HG03280 (cell line): ENCODE data around the gene SOWAHB.

Source experiments
- ATAC-seq: cut with Tn5 transposase; IDR thresholded peaks from one replicate; pipeline ENCODE4 v1.9.1; 2021; ENCODE audit warnings: mild to moderate bottlenecking, moderate library complexity; ENCODE audit not compliant: unreplicated experiment

SOWAHB gene, protein sequence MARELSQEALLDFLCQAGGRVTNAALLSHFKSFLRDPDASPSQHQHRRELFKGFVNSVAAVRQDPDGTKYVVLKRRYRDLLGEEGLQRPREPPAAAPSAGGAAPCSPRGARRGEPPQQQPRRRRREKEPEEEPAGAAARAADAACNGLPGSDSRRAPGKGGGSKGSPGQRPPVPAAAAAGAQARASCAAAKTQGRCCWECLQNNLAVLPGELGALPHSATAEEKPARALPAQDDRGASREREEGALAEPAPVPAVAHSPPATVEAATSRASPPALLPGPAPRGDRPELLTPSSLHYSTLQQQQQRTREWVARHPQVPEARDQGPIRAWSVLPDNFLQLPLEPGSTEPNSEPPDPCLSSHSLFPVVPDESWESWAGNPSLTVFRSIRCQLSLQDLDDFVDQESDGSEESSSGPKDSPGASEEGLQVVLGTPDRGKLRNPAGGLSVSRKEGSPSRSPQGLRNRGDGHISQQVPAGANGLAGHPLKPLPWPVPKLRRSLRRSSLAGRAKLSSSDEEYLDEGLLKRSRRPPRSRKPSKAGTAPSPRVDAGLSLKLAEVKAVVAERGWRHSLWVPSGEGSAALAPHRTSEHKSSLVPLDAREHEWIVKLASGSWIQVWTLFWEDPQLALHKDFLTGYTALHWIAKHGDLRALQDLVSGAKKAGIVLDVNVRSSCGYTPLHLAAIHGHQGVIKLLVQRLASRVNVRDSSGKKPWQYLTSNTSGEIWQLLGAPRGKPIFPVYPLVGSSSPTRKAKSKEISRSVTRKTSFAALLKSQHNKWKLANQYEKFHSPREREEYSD

GRCh38 chr4:76897536-76898384, at the start of gene SOWAHB:
Gene SOWAHB (minus strand): TSS chr4:76898144. CDS start chr4:76897849, 295 bp downstream.
- ATAC-seq = peak; percentile 49

DNA sequence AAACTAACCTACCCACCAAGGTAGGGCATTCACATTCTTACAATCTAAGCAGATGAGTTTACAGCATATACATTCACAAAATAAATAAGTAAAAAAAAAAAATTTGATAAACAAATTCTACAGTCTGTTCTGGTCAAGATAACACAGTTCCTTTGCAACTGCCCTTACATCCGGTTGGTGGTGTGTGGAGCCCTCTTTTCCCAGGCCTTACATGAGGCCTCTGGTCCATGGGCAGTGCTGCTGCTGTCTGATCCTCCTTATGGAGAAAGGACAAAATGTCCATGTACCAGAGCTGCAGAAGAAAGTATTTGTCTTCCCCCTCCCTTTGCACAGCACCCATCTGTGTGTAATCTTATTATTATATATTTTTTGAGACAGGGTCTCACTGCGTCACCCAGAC, 49.4 kb upstream of the SOWAHB start:
- no peak for ATAC-seq

DNA sequence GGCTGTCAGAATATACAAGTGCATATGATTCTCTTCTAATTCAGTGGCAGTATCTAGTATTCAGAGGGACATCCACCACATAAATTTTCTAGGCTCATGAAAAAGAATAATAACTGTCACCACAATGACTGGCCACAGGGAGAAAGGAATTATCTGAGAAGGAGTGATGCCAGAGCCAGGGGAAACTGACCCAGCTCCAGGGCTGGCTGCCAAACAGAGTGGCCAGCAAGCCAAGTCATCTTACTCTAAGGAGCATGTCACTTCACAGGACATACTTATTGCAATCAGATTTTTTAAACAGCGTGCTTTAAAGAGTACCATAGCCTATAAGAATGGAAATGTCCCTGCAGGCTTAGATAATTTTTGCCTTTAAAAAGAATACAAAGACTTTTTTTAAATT, 45.8 kb upstream of the SOWAHB start:
- no peak for ATAC-seq

DNA sequence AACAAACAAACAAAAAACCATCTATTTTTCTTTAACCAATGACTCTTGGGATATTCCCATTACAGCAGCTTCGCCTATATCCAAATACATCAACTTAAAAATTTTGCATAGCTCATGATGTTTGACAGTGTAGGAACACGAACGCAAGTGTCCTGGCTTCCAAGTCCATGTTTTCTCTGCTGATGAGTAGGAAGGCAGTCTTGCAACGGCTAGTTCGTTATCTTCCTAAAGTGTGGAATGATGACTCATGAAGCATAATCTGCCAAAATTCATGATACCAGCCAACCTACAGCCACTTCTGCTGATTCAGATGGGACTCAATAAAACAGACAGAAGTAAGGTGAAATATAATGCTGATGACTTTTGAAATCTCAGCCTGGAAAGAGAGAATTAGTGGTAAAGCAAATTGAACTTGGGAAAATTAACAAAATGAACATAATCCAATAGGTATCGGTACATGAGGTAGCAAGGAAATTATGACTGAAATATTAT, 45.2 kb upstream of the SOWAHB start:
- no peak for ATAC-seq

DNA sequence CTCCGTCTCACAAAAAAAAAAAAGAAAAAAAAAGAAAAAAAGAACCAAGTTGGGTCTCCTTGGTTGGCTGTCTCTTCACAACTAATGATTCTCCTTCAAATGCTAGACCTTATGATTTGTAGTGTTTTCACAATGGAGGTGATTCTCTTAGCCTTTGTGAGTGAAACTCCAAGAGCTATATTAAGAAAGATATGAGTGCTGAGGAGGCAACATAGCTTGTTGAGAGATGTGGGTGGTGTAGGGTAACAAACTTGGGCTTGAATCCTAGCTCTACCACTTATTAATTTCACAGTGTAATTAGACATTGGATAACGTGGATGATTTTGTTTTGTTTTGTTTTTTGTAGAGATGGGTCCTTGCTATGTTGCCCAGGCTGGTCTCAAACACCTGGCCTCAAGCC, 41.2 kb upstream of the SOWAHB start:
- no peak for ATAC-seq

GRCh38 chr4:76931576-76932276, 33.8 kb upstream of the SOWAHB start:
- ATAC-seq = no peak

GRCh38 chr4:76931087-76931486, 33.1 kb upstream of the SOWAHB start:
- no peak for ATAC-seq

DNA sequence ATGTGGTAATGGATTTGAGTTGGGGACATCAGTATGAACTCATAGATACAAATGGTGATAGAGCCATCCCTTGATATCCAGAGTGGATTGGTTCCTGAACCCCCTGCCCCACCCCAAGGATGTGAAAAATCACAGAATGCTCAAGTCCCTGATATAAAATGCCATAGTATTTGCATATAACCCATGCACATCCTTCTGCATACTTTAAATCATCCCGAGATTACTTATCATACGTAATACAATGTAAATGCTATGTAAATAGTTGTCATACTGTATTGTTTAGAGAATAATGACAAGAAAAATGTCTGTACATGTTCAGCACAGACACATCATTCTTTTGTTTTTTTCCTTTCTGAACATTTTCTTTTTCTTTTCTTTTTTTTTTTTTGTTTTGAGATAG, 32.7 kb upstream of the SOWAHB start:
- no peak for ATAC-seq

- no peak for ATAC-seq
Measured at GRCh38 chr4:76926841-76927240, 28.9 kb upstream of the SOWAHB start.

- no peak for ATAC-seq
Measured at GRCh38 chr4:76923619-76924357, 25.8 kb upstream of the SOWAHB start.

DNA sequence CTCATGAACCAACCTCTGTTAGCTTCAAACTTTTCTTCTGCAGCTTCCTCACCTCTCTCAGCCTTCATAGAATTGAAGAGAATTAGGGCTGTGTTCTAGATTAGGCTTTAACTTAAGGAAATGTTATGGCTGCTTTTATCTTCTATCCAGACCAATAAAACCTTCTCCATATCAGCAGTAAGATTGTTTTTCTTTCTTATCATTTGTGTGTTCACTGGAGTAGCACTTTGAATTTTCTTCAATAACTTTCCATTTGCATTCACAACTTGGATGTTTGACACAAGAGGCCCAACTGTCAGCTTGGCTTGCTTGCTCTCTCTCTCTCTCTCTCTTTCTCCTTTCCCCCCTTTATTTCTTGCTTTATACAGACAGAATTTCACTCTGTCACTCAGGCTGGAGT, 22.8 kb upstream of the SOWAHB start:
- no peak for ATAC-seq

DNA sequence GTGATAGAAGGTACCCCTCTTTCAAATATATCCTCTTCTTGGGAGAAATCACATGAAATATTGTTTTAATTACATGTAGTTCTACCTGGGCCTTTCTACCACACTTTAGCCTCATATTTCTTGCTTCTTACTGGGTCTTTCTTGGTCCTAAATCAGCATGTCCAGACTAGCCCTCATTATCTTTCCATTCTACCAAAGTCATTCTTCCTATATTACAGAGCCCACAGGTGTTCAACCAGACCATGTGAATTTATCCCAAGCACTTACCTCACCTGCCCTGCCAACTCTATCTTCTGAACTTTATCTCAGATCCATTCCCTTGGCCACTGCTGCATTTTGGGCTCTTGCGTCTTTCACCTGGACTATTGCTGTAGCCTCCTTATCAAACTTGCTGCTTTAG, 11.8 kb upstream of the SOWAHB start:
- ATAC-seq = no peak

GRCh38 chr4:76905521-76905920, 7.6 kb upstream of the SOWAHB start:
- no peak for ATAC-seq

- ATAC-seq = no peak
Measured at GRCh38 chr4:76904646-76905190, 6.8 kb upstream of the SOWAHB start.

DNA sequence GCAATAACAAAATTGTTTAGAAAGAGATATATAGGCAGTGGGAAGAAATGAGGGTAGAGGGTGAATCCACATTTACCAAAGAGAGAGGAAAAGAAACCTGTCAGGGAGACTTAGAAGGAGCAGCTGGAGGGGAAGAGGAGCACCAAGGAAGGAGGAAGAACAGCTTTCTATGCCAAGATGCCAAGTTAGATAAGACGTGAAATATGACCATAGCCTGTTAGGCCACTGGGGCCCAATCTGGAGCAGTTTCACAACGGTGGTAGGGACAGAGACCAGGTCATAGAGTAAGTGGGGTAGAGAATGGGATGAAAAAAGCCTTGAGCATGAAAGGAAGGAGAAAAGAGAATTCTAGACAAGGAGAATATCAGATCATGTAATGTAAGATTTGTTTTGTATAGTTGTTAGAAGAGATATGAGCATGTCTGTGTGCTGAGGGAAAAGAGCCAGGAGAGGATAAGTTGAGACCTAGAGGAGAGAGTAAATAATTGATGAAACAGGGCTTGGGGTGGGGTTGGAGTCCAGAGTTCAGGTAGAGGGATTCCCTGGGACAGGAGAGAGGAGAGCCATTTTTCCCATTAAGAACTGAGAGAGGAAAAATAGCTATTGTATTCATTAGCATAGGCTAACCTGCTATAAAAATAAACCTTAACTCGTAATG, 4.4 kb upstream of the SOWAHB start:
- ATAC-seq = no peak

GRCh38 chr4:76898949-76899645, 1.2 kb upstream of the SOWAHB start:
- no peak for ATAC-seq

GRCh38 chr4:76898385-76898692, 395 bp upstream of the SOWAHB start:
- no peak for ATAC-seq
